ENCODE data around the gene DNAH6. TPM values are rescaled to one million over a fixed set of nuclear protein-coding genes. Genes with fewer than 3 reads are reported as not detected.
A peak's percentile ranks its signal among the peaks of the same experiment; 100 is the strongest.

DNAH6 gene
- total and polyA plus RNA-seq, 9 of the 15 experiments (the other 6 are each of a cell fraction or from before 2014, with no cell fraction given): 0.01 to 0.04 (median 0.01) TPM; not detected in 5

GRCh38 chr2:84786601-84787000 lies 270.3 kb downstream of the DNAH6 start (continued):
- TF ChIP-seq PBX2 (CRISPR knock-in tag; IDR thresholded peaks at IDR 0.05; ENCODE audit: low read depth): no peak
- no peak for TF ChIP-seq PBX2 (tag; conservative IDR thresholded peaks at IDR 0.05; ENCODE audit: low read depth)
- no peak for TF ChIP-seq HCFC1 (IDR thresholded peaks at IDR 0.05; ENCODE audit: low read depth, low read length)
- no peak for TF ChIP-seq FOXM1 (IDR thresholded peaks at IDR 0.05; ENCODE audit: low read depth)
- TF ChIP-seq FOXM1 (CRISPR knock-in tag; IDR thresholded peaks at IDR 0.05; ENCODE audit: low read depth): no peak
- TF ChIP-seq PPARD (CRISPR knock-in tag; IDR thresholded peaks at IDR 0.05): no peak
- no peak for TF ChIP-seq SIN3A (IDR thresholded peaks at IDR 0.05; ENCODE audit: borderline replicate concordance in 2 of 2, control insufficient read depth in 1 of 2, low read depth in 2 of 2, low read length in 2 of 2)
- TF ChIP-seq NR4A1 (CRISPR knock-in tag; IDR thresholded peaks at IDR 0.05): no peak
- TF ChIP-seq NR4A1 (tag; IDR thresholded peaks at IDR 0.05): no peak

GRCh38 chr2:84788027-84788426 lies 271.7 kb downstream of the DNAH6 start:
- Histone ChIP-seq H3K4me1 (replicated peaks in 1 of 2; ENCODE audit: control insufficient read depth in 2 of 2, insufficient read depth in 2 of 2, low read length in 2 of 2) (no peaks in the 10 kb centered on the region), H3K9ac (ENCODE audit: insufficient read depth in 1 of 2, low read depth in 2 of 2, low read length in 2 of 2) (no peak overlapping the region), H3K9me3 (replicated peaks; ENCODE audit: control insufficient read depth, insufficient read depth, low read depth, low read length) (no peaks in the 10 kb centered on the region), H3K36me3 (ENCODE audit: control insufficient read depth, insufficient read depth, low read length) (no peaks in the 10 kb centered on the region), H3K79me2 (ENCODE audit: control insufficient read depth, insufficient read depth, low read length) (no peaks in the 10 kb centered on the region), H2AFZ (ENCODE audit: low read depth, low read length) (no peak overlapping the region), H3K4me2 (ENCODE audit: insufficient read depth, low read length) (no peak overlapping the region), H3K9me1 (ENCODE audit: control insufficient read depth, insufficient read depth, low read length) (no peaks in the 10 kb centered on the region), H4K20me1 (replicated peaks; ENCODE audit: control insufficient read depth, insufficient read depth, low read length) (no peaks in the 10 kb centered on the region), H3K27ac (ENCODE audit: extremely low read depth, low read depth, low read length) (no peak overlapping the region), H3K27me3 (ENCODE audit: control insufficient read depth in 2 of 2, insufficient read depth in 2 of 2, low read length in 2 of 2) (peaks cover 0 to 3% of the 10 kb centered on the region in 2 experiments; a peak in 1 of 5 replicates), H3K4me3 (no peak overlapping the region)
- CTCF ChIA-PET (ENCODE audit: low intra/inter-chr PET ratio): no interaction called here
- in situ Hi-C loops (cut with MboI) (no loop called here), intact Hi-C loops (cut with micrococcal nuclease) (no loop called here)
- ATAC-seq: no peak
- DNase-seq (ENCODE audit: extremely low read depth in 1 of 4, low spot score in 3 of 4): no peak
- no TSS peak for BruUV-seq (replicated peaks)
- POLR2A ChIA-PET: no interaction called here
- no peak for FAIRE-seq
- TF ChIP-seq RHOXF2B (CRISPR knock-in tag; conservative IDR thresholded peaks at IDR 0.05): no peak
- TF ChIP-seq ZNF316 (IDR thresholded peaks at IDR 0.05): peak; percentile 41
- TF ChIP-seq MTA1 (IDR thresholded peaks at IDR 0.05; ENCODE audit: borderline replicate concordance): no peak
- TF ChIP-seq C11orf30 (IDR thresholded peaks at IDR 0.05; ENCODE audit: low read depth): peak; percentile 28; the same call in 1 of the 2 replicates
- TF ChIP-seq MAFF (IDR thresholded peaks at IDR 0.05; ENCODE audit: low read length): peak; percentile 15; the same call in 1 of the 2 replicates
- peak; percentile 31; the same call in 1 of the 2 replicates for TF ChIP-seq MAFK (IDR thresholded peaks at IDR 0.05; ENCODE audit: low read length)
- WGBS (ENCODE audit: insufficient coverage, low coverage, missing lambda C conversion rate): 0% methylated on average over 1 of the region's 1 CpG
